ENCODE measurements around the gene HHATL. TPM values are rescaled to one million over a fixed set of nuclear protein-coding genes. Genes with fewer than 3 reads are reported as not detected.
A peak's percentile ranks its signal among the peaks of the same experiment; 100 is the strongest.

HHATL gene
- total and polyA plus RNA-seq, 9 donors = 0.12 to 1.3 (median 0.52) TPM; not detected in 5

- DNase-seq = peak in 1 of 5 donors; percentile 39
- Histone ChIP-seq H3K36me3 (no peaks in the 10 kb centered on the region), H3K27me3 (no peaks in the 10 kb centered on the region), H3K4me1 (ENCODE audit: insufficient read depth) (peaks cover 11% of the 10 kb centered on the region), H3K4me3 (no peak overlapping the region), H3K9me3 (no peaks in the 10 kb centered on the region), H3K27ac (no peak overlapping the region)
- intact Hi-C loops (cut with DNase I) = no loop called here
- no peak for TF ChIP-seq CTCF (IDR thresholded peaks at IDR 0.05)
- TF ChIP-seq EP300 (IDR thresholded peaks at IDR 0.05) = no peak
- no peak for TF ChIP-seq POLR2A (IDR thresholded peaks at IDR 0.05)
- WGBS, 3 donors = 78 to 83% (median 80%) methylated on average over 14 to 15 of the region's 15 CpGs
Observed at GRCh38 chr3:42665050-42665878, 37.3 kb downstream of the HHATL start.

- no peaks in the 10 kb centered on the region for H3K27me3 ChIP-seq
- intact Hi-C loops (cut with DNase I) = no loop called here
- no peaks in the 10 kb centered on the region for H3K36me3 ChIP-seq
- WGBS, 3 donors = 69 to 83% (median 74%) methylated on average over 11 to 19 of the region's 19 CpGs
- peaks cover 11% of the 10 kb centered on the region for H3K4me1 ChIP-seq (ENCODE audit: insufficient read depth)
- H3K9me3 ChIP-seq = no peaks in the 10 kb centered on the region
- TF ChIP-seq CTCF (IDR thresholded peaks at IDR 0.05) (no peak), EP300 (IDR thresholded peaks at IDR 0.05) (no peak), POLR2A (IDR thresholded peaks at IDR 0.05) (no peak)
- H3K4me3 ChIP-seq = no peak overlapping the region
- no peak overlapping the region for H3K27ac ChIP-seq
- DNase-seq = no peak
Observed at GRCh38 chr3:42664438-42664803, 38.2 kb downstream of the HHATL start.

GRCh38 chr3:42663581-42664437 is 38.8 kb downstream of the HHATL start:
- DNase-seq = no peak
- H3K27me3 ChIP-seq = no peaks in the 10 kb centered on the region
- no peak overlapping the region for H3K27ac ChIP-seq
- no peak overlapping the region for H3K4me3 ChIP-seq
- H3K36me3 ChIP-seq = no peaks in the 10 kb centered on the region
- 82 to 89% (median 88%) methylated on average over 38 of the region's 38 CpGs for WGBS, 3 donors
- intact Hi-C loops (cut with DNase I) = no loop called here
- H3K4me1 ChIP-seq (ENCODE audit: insufficient read depth) = peaks cover 11% of the 10 kb centered on the region
- no peak for TF ChIP-seq CTCF (IDR thresholded peaks at IDR 0.05)
- TF ChIP-seq EP300 (IDR thresholded peaks at IDR 0.05) = no peak
- TF ChIP-seq POLR2A (IDR thresholded peaks at IDR 0.05) = no peak
- H3K9me3 ChIP-seq = no peaks in the 10 kb centered on the region

GRCh38 chr3:42662813-42663535 is 39.6 kb downstream of the HHATL start:
- no peaks in the 10 kb centered on the region for H3K36me3 ChIP-seq
- WGBS, 3 donors = 74 to 78% (median 74%) methylated on average over 12 of the region's 12 CpGs

More at GRCh38 chr3:42662813-42663535, 39.6 kb downstream of the HHATL start:
- TF ChIP-seq EP300 (IDR thresholded peaks at IDR 0.05) = no peak
- TF ChIP-seq POLR2A (IDR thresholded peaks at IDR 0.05) = no peak
- TF ChIP-seq CTCF (IDR thresholded peaks at IDR 0.05) = no peak
- no peak for DNase-seq
- H3K4me1 ChIP-seq (ENCODE audit: insufficient read depth) = peaks cover 10% of the 10 kb centered on the region
- H3K27ac ChIP-seq = no peak overlapping the region
- no peaks in the 10 kb centered on the region for H3K27me3 ChIP-seq
- H3K9me3 ChIP-seq = no peaks in the 10 kb centered on the region
- no peak overlapping the region for H3K4me3 ChIP-seq
- intact Hi-C loops (cut with DNase I) = no loop called here

All from ovary (tissue), 9 donors.